Epithelial cell of proximal tubule (primary cell): ENCODE measurements around the gene SEC22C. TPM values are rescaled to one million over a fixed set of nuclear protein-coding genes. Genes with fewer than 3 reads are reported as not detected.

Source experiments
- DNase-seq: peaks from one replicate; pipeline ENCODE4 v3.0.0-alpha.2; 2011; ENCODE audit warnings: low read depth
- H3K4me3 ChIP-seq: 2 replicates; pipeline ENCODE4 v1.5.1; 2011; ENCODE audit warnings: low read depth, mild to moderate bottlenecking, low read length
- total RNA-seq: library from RNA; depleted of rRNA; stranded (reverse); fragments of >200 nt; gene quantifications from 2 replicates; pipeline ENCODE4 v1.2.3, GENCODE V29; 2015
- TF ChIP-seq, protein P1 (sequence below): conservative IDR thresholded peaks from 2 replicates; pipeline ENCODE4 v1.5.1; 2012; ENCODE audit warnings: low read depth, mild to moderate bottlenecking, low read length

The SEC22C gene
- total RNA-seq, 1 donor from 2014 or later: 40.8 TPM

- no peak overlapping the region for H3K4me3 ChIP-seq
- no peak for DNase-seq
- TF ChIP-seq, protein P1, sequence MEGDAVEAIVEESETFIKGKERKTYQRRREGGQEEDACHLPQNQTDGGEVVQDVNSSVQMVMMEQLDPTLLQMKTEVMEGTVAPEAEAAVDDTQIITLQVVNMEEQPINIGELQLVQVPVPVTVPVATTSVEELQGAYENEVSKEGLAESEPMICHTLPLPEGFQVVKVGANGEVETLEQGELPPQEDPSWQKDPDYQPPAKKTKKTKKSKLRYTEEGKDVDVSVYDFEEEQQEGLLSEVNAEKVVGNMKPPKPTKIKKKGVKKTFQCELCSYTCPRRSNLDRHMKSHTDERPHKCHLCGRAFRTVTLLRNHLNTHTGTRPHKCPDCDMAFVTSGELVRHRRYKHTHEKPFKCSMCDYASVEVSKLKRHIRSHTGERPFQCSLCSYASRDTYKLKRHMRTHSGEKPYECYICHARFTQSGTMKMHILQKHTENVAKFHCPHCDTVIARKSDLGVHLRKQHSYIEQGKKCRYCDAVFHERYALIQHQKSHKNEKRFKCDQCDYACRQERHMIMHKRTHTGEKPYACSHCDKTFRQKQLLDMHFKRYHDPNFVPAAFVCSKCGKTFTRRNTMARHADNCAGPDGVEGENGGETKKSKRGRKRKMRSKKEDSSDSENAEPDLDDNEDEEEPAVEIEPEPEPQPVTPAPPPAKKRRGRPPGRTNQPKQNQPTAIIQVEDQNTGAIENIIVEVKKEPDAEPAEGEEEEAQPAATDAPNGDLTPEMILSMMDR: no peak
Measured at GRCh38 chr3:42513121-42513520, 68.6 kb downstream of the SEC22C start.

- no peak for DNase-seq
- no peak overlapping the region for H3K4me3 ChIP-seq
- TF ChIP-seq, protein P1: no peak
Measured at GRCh38 chr3:42511736-42512135, 70.0 kb downstream of the SEC22C start.

DNA sequence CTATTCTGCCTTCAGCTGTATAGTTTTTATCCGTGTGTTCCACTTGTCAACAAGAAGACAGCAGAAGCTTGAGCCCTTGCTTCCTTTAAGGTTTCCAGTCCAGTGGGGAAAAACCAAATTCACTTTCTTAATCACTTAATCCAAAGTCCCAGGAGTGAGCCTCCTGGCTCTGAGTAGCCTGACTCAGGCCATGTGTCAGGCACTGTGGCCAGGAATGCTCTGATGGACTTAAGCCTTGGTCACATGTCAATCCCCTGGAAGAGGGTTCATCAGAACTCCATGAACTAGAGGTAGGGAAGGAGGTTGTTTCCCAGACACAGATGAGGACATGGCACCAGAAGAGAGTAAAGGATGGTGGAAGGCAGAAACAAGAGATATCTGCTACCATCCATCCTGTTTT is 70.6 kb downstream of the SEC22C start:
- TF ChIP-seq, protein P1: no peak
- H3K4me3 ChIP-seq: no peak overlapping the region
- DNase-seq: no peak

GRCh38 chr3:42510325-42510724 is 71.4 kb downstream of the SEC22C start:
- no peak overlapping the region for H3K4me3 ChIP-seq
- TF ChIP-seq, protein P1: no peak
- no peak for DNase-seq

DNA sequence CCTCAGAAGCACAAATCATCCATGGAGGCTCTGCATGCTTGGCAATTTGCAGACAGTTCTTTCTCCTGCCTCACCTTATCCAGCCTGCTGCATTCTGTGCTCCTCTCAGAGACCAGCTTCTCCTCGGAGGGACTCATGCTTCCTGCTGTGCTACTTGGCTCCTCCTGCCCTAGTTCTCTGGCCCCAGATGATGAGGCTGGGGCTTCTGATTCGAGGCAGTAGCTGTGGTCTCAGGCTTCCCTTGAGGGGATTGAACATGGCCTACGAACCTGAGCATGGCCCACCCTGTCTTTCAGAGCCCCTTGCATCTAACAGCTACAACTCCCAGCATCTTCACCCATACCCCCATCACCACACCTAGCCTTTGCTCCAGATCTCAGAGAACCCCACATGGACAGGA is 72.7 kb downstream of the SEC22C start:
- no peak for DNase-seq
- TF ChIP-seq, protein P1: no peak
- no peak overlapping the region for H3K4me3 ChIP-seq

DNA sequence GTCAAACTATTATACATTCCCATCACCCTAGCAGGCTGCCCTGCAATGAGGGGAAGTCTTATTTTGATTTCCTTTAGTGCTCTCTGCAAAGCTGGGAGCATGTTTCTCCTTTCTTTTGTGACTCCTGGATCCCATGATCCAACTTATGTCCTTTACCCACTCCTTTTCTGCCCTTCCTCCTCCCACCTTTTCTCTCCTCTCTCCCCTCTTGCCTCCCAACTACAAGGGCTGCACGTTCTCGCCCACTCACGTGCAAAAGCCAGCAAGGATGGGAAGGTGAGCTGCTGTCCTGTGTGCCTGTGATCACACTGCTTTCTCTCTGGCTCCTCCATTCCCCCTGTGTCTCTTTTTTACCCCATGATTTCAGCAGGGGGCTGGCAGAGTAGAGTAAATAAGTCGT is 73.2 kb downstream of the SEC22C start:
- TF ChIP-seq, protein P1: no peak
- no peak overlapping the region for H3K4me3 ChIP-seq
- no peak for DNase-seq

DNA sequence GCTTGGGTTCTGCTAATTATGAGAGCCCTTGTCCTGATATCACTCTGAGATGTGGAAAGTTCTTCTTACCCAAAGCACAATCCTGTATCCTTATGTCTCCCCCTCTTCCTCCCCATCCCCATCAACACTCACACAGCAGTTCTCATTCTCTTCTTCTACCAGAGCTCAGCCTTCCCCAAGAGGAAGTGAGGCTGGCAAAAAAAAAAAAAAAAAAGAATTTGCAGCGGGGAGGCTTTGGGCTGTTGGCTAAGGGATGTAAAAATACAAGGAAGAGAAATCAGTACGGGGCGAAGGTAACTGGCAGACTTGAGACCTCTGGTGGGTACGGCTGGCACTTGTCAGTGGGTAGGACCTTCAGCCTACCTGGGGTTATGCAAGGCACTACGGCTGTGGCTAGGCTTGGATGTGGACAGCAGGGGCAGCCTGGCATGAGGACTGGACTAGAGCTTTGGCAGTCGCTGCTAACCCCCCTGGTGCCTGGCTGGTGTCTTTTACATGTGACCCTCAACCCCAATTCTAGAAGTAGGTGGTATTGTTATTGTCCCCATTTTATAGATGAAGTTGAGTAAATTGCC is 73.9 kb downstream of the SEC22C start:
- TF ChIP-seq, protein P1: no peak
- no peak for DNase-seq
- H3K4me3 ChIP-seq: no peak overlapping the region
